Loucy (cell line): Measurements from ENCODE around the gene P2RX4.

Experiments used
- EZH2phosphoT487 ChIP-seq: fragments of 200-600 bp; IDR thresholded peaks from 2 replicates; pipeline ENCODE4 v1.6.1; 2018; ENCODE audit warnings: antibody characterized with exemption, mild to moderate bottlenecking, moderate library complexity, borderline replicate concordance
- TF ChIP-seq, protein P1 (sequence below): fragments of 200-600 bp; sonication (generic); conservative IDR thresholded peaks from 2 replicates; pipeline ENCODE4 v1.5.1; 2014; ENCODE audit warnings: mild to moderate bottlenecking, antibody characterized with exemption, low read length

DNA sequence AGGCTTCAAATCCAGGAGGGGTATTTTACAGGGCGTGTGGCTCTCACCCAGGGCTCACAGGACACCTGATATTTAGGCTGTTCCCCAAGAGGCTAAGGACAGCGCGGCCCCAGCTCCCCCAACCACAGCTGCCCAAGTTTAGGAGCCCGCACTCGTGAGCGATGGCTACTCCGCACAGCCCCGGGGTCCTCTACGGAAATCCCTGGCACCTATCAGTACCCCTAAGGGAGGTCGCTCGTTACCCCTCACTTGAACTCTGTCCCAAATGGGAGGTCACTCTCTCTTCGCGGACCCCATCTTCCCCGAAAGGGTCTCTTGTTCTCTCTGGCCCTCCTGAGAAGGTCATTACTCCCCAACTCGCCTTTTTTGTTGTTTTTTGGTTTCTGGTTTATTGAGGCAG, 708 bp upstream of the P2RX4 start:
- TF ChIP-seq EZH2phosphoT487, result no peak
- TF ChIP-seq, protein P1, sequence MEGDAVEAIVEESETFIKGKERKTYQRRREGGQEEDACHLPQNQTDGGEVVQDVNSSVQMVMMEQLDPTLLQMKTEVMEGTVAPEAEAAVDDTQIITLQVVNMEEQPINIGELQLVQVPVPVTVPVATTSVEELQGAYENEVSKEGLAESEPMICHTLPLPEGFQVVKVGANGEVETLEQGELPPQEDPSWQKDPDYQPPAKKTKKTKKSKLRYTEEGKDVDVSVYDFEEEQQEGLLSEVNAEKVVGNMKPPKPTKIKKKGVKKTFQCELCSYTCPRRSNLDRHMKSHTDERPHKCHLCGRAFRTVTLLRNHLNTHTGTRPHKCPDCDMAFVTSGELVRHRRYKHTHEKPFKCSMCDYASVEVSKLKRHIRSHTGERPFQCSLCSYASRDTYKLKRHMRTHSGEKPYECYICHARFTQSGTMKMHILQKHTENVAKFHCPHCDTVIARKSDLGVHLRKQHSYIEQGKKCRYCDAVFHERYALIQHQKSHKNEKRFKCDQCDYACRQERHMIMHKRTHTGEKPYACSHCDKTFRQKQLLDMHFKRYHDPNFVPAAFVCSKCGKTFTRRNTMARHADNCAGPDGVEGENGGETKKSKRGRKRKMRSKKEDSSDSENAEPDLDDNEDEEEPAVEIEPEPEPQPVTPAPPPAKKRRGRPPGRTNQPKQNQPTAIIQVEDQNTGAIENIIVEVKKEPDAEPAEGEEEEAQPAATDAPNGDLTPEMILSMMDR, result no peak
